ENCODE measurements around the gene PSMB4.

PSMB4 gene

GRCh38 chr1:151405187-151405951 lies 6.0 kb downstream of the PSMB4 start:
- H3K27ac ChIP-seq, result peak overlapping the region; percentile 19
- ChIA-PET POLR2A (ENCODE audit: low non-redundant PET) (no interaction called here), CTCF (interaction anchor here (0.7 to 0.8 kb wide), 2 partner anchors 11 to 408 kb away, joined by 3 to 4 read pairs; no protein-coding TSS in a partner anchor)
- no peak for TF ChIP-seq CTCF (conservative IDR thresholded peaks at IDR 0.05; ENCODE audit: low read depth)
- DNase-seq (ENCODE audit: low spot score), result no peak

- CTCF ChIA-PET, result interaction anchor here (0.6 to 0.8 kb wide), 3 partner anchors 10 to 409 kb away, joined by 3 to 4 read pairs (median 3); no protein-coding TSS in a partner anchor
- POLR2A ChIA-PET (ENCODE audit: low non-redundant PET), result no interaction called here
- TF ChIP-seq CTCF (conservative IDR thresholded peaks at IDR 0.05; ENCODE audit: low read depth), result no peak
- H3K27ac ChIP-seq, result peak overlapping the region; percentile 19; the same call in 1 of the 2 replicates
- no peak for DNase-seq (ENCODE audit: low spot score)
These were observed 6.8 kb downstream of the PSMB4 start for GRCh38 chr1:151406176-151406575.

- CTCF ChIA-PET, result interaction anchor here (0.5 kb wide), 2 partner anchors 67 to 107 kb away, joined by 3 read pairs; no protein-coding TSS in a partner anchor
- POLR2A ChIA-PET (ENCODE audit: low non-redundant PET), result no interaction called here
These were observed 7.9 kb downstream of the PSMB4 start for GRCh38 chr1:151407304-151407703.

GRCh38 chr1:151408891-151409290 lies 9.5 kb downstream of the PSMB4 start:
- TF ChIP-seq CTCF (conservative IDR thresholded peaks at IDR 0.05; ENCODE audit: low read depth), result no peak
- ChIA-PET CTCF (no interaction called here), POLR2A (ENCODE audit: low non-redundant PET) (no interaction called here)
- no peak for DNase-seq (ENCODE audit: low spot score)
- H3K27ac ChIP-seq, result no peak overlapping the region

More at GRCh38 chr1:151407304-151407703, 7.9 kb downstream of the PSMB4 start:
- no peak for TF ChIP-seq CTCF (conservative IDR thresholded peaks at IDR 0.05; ENCODE audit: low read depth)
- no peak overlapping the region for H3K27ac ChIP-seq
- DNase-seq (ENCODE audit: low spot score), result no peak

GRCh38 chr1:151411884-151412283 lies 12.5 kb downstream of the PSMB4 start:
- TF ChIP-seq CTCF (conservative IDR thresholded peaks at IDR 0.05; ENCODE audit: low read depth), result no peak
- no peak overlapping the region for H3K27ac ChIP-seq
- DNase-seq (ENCODE audit: low spot score), result no peak
- ChIA-PET CTCF (interaction anchor here (0.7 kb wide), 1 partner anchor 182 kb away, joined by 3 read pairs; no protein-coding TSS in a partner anchor), POLR2A (ENCODE audit: low non-redundant PET) (no interaction called here)

GRCh38 chr1:151416231-151416630 lies 16.9 kb downstream of the PSMB4 start:
- peak overlapping the region; percentile 59 for H3K27ac ChIP-seq
- POLR2A ChIA-PET (ENCODE audit: low non-redundant PET), result interaction anchor here (0.6 kb wide), 1 partner anchor 135 kb away, joined by 4 read pairs; no protein-coding TSS in a partner anchor
- DNase-seq (ENCODE audit: low spot score), result no peak
- CTCF ChIA-PET, result interaction anchor here (0.7 to 1.3 kb wide), 2 partner anchors 10 to 104 kb away, joined by 3 read pairs; no protein-coding TSS in a partner anchor
- no peak for TF ChIP-seq CTCF (conservative IDR thresholded peaks at IDR 0.05; ENCODE audit: low read depth)
